Dermis blood vessel endothelial cell (primary cell): Measurements from ENCODE around the gene PPP1R3A. TPM values are rescaled to one million over a fixed set of nuclear protein-coding genes. Genes with fewer than 3 reads are reported as not detected.
"Not testable (repeated sequence)": the region's sequence is repeated elsewhere in the genome, so short reads cannot be mapped to it uniquely, and the experiment has no call there.

Experiments used
- DNase-seq: peaks from one replicate; pipeline ENCODE4 v3.0.0; 2010
- total RNA-seq: library from RNA; depleted of rRNA; stranded (reverse); fragments of >200 nt; gene quantifications from 2 replicates; pipeline ENCODE4 v1.2.3, GENCODE V29; 2014

Gene PPP1R3A, protein sequence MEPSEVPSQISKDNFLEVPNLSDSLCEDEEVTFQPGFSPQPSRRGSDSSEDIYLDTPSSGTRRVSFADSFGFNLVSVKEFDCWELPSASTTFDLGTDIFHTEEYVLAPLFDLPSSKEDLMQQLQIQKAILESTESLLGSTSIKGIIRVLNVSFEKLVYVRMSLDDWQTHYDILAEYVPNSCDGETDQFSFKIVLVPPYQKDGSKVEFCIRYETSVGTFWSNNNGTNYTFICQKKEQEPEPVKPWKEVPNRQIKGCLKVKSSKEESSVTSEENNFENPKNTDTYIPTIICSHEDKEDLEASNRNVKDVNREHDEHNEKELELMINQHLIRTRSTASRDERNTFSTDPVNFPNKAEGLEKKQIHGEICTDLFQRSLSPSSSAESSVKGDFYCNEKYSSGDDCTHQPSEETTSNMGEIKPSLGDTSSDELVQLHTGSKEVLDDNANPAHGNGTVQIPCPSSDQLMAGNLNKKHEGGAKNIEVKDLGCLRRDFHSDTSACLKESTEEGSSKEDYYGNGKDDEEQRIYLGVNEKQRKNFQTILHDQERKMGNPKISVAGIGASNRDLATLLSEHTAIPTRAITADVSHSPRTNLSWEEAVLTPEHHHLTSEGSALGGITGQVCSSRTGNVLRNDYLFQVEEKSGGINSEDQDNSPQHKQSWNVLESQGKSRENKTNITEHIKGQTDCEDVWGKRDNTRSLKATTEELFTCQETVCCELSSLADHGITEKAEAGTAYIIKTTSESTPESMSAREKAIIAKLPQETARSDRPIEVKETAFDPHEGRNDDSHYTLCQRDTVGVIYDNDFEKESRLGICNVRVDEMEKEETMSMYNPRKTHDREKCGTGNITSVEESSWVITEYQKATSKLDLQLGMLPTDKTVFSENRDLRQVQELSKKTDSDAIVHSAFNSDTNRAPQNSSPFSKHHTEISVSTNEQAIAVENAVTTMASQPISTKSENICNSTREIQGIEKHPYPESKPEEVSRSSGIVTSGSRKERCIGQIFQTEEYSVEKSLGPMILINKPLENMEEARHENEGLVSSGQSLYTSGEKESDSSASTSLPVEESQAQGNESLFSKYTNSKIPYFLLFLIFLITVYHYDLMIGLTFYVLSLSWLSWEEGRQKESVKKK
- total RNA-seq: not detected in 2 replicates

- no peak for DNase-seq
Observed at GRCh38 chr7:113918946-113919345, at the start of gene PPP1R3A. TSS of gene PPP1R3A (minus strand) at chr7:113919009. CDS start at chr7:113918996, 13 bp downstream.

- DNase-seq: no peak
Observed at GRCh38 chr7:113963356-113963755, 44.5 kb upstream of the PPP1R3A start.

GRCh38 chr7:113959910-113960309 is 41.1 kb upstream of the PPP1R3A start:
- no peak for DNase-seq

DNA sequence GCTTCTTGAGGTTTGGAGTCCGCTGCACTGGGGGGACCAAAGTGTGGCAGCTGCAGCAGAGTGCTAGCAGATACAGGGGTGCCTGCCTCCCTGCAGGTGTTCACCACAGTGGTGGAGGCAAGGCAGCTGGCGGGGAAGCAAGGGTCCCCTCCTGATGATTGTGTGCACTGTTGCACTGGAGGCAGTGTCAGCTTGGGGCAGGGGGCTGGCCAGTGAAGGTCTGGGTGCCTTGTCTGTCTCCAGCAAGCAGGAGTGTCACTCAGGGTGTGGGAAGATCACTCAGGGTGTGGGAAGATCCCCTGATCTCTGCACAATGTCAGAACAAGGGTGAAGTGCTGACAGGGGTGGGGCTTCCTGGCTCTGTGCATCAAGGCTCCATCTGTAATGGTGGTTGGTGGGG is 36.3 kb upstream of the PPP1R3A start:
- DNase-seq: no peak

DNA sequence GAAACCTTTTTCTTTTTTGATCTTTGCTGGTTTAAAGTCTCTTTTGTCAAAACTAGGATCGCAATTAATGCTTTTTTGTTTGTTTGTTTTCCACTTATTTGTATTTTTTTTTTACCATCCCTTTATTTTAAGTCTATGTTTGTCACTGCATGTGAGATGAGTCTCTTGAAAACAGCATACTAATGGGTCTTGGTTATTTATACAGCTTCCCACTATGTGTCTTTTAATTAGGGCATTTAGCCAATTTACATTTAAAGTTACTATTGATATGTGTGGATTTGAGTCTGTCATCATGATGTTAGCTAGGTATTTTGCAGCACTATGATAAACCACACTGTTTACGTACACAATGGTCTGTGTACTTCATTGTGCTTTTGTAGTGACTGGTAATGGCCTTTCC is 34.7 kb upstream of the PPP1R3A start:
- DNase-seq: no peak

DNA sequence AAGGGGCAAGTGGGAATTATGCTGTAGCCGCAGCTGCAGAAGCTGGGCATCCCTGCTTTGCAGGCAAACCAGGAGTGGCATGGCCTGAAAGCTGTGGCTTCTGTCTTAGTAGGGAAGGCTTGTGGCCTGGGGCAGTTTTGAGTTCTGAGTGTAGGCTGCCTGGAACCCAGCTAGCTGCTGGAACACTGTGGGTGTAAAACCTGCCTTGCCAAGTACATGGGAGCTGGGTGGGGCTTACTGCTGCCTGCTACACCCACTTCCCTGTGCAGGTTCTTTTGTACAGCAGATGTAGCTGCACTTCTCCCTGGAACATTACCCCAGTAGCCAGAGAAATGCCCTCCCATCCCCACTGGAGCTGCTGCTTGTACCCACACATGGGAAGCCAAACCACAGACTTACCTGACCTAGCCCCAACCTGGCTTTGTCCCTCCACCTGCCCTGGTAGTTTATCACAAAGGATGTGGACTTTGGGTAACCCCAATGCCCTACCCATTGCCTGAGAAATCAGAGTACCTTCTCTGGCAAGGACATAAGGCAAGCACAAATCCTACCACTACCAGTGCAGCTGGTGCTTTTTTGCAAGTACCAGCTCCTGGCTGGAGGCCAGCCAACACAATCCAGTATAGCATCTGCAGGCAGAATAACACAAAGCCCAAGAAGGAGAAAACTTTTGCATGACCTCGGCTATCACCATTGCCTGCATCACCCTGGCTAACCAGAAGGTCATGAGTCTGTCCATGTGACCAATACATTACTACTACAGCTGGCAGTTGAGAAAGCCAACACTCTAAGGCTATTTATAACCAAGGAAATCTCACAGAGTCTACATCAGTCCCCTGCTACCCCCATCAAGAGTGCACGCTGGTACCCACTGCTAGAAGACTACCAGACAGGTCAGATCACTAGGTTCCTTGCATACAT is 26.5 kb upstream of the PPP1R3A start:
- no peak for DNase-seq

- DNase-seq: no peak
Observed at GRCh38 chr7:113936982-113937381, 18.2 kb upstream of the PPP1R3A start.

DNA sequence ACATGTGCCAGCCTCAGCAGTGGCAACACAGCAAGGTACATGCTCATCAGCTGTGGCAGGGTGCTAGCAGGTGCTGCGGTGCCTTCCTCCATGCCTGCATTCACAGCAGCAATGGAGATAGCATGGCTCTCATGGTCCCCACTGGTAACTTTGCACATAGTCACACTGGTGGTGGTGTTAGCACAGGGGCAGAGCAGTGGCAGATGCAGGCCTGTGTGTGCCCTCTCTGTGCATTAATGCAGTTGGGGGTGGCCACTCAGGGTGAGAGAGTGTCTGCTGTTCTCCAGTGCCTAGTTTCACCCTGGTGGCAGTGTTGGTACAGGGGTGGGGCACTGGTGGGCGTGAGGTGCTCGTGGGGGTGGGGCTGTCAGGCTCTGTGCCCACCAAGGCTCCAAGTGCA is 17.7 kb upstream of the PPP1R3A start:
- no peak for DNase-seq

GRCh38 chr7:113929389-113929788 is 10.6 kb upstream of the PPP1R3A start:
- not testable (repeated sequence) for DNase-seq

- no peak for DNase-seq
Observed at GRCh38 chr7:113928112-113928511, 9.3 kb upstream of the PPP1R3A start.

GRCh38 chr7:113922049-113922448 is 3.2 kb upstream of the PPP1R3A start:
- no peak for DNase-seq

GRCh38 chr7:113921363-113921762 is 2.6 kb upstream of the PPP1R3A start:
- no peak for DNase-seq

- DNase-seq: no peak
Observed at GRCh38 chr7:113917840-113918239, 969 bp downstream of the PPP1R3A start.

- no peak for DNase-seq
Observed at GRCh38 chr7:113915956-113916355, 2.9 kb downstream of the PPP1R3A start.

DNA sequence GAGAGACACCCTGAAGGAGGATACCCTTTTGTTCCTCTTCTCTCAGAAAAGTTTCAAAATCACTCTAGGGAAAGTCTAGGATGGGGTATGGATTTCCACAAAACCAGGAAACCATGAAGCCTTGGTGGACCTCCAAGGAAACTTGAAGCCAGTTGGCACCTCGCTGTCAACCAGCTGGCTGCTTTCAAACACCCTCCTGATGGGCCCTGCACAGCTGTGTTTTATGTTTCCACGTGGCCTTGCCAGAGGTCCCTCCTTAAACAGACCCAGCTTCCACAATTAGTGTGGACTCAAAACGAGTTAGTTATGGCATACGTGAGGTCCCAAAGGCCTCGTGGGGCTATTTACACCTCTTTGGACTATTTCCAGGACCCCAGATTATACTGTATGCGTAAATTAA is 5.9 kb downstream of the PPP1R3A start:
- DNase-seq: no peak

- no peak for DNase-seq
Observed at GRCh38 chr7:113907617-113908016, 11.2 kb downstream of the PPP1R3A start.

- DNase-seq: no peak
Observed at GRCh38 chr7:113904521-113904920, 14.3 kb downstream of the PPP1R3A start.

- DNase-seq: peak; percentile 58
Observed at GRCh38 chr7:113892818-113893217, 26.0 kb downstream of the PPP1R3A start.

DNA sequence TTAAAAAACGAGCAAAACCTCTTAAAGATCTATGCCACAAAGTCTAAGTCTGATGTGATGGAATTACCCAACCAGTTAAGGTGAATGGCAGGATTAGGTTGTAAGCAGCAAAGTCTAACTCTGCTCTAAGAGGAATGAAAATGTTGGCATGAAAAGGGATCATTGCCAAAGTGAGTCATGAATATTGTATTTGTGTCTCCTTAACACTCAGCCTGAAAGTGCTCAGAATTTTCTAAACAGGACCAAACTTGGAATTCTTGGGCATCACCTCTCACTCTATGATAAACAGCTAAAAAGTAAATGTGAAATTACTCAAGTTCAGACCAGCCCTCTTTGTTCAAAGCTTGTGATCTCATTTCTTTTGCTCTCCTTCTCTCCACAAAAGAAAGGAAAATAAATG is 27.0 kb downstream of the PPP1R3A start:
- peak; percentile 32 for DNase-seq

DNA sequence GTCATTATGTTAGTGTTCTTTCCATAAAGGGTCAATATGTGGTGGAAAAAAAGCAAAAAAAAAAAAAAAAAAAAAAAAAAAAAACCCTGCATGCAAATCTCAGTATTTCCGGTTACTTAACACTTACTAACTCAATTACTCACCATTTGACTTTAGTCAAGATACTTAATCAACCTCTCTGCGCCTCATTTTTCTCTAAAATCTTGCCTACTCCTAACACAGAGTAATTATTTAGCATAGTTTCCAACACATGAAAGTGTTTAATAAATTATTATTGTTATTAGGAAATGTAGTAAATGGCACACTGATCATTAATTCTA is 27.8 kb downstream of the PPP1R3A start:
- DNase-seq: no peak

DNA sequence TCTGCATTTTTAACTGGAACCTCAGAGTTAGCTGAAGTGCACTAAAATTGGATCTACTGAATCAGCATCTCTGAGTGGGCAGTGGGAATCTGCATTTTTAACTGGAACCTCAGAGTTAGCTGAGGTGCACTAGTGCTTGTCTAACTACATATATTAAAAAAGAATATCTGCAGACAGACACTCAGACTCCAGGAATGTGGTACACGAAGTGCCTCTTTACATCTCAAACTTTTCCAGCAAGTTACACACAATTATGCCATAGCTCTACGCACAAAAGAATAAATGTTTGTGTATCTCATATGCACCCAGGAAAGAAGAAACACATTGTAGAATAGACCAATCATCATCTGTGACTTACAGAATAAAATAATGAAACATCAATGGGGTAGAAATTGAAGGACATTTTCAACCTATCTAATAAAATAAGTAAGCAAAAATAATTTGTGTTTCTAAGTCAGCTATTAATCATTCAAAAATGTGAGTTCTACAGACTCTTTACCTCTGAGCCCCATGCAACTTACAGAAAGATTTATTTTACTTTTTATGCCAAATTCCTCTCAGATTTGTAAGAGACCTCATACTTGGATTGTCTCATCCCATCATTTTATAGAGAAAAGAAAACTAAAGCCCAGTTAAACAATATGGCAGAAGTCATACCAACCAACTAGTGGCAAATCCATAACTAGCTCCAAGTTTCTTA is 28.3 kb downstream of the PPP1R3A start:
- no peak for DNase-seq

GRCh38 chr7:113883096-113883495 is 35.7 kb downstream of the PPP1R3A start:
- no peak for DNase-seq
